HG02970 (cell line): Measurements from ENCODE around the gene SLC52A1.
A peak's percentile ranks its signal among the peaks of the same experiment; 100 is the strongest.

ENCODE experiments used
- ATAC-seq: cut with Tn5 transposase; IDR thresholded peaks from one replicate; pipeline ENCODE4 v1.9.1; 2021; ENCODE audit warnings: mild to moderate bottlenecking, moderate library complexity, moderate number of reproducible peaks; ENCODE audit not compliant: unreplicated experiment, low FRiP score

The SLC52A1 gene

GRCh38 chr17:4997302-4998026 is 37.8 kb downstream of the SLC52A1 start, which contains the start of the genes INCA1 and KIF1C:
TSS of gene INCA1 (minus strand) at chr17:4997522. CDS start at chr17:4994437, 3,085 bp downstream.
TSS of gene KIF1C (plus strand) at chr17:4997950. CDS start at chr17:5000247, 2,297 bp downstream.
- peak; percentile 89 for ATAC-seq

DNA sequence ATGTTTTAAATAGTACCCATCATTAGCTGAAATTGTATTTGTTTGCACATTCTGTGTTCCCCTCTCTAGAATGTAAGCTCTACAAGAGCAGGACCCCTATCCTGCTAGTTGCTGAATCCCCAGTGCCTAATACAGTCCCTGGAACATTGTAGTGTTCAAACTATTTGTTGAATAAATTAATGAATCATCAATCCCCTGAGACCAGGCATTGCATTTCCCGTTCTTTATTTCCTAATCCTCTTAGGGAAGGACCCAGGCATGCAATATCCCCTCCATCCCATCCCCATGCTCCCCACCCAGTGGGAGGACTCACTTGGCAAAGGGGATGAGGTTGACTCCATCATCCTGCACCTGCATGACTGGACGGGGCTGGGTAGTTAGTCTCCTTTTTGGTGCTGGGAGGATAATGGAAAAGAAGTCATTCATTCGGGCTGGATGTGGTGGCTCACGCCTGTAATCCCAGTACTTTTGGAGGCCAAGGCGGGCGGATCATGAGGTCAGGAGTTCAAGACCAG is 41.1 kb downstream of the SLC52A1 start:
- ATAC-seq: no peak

DNA sequence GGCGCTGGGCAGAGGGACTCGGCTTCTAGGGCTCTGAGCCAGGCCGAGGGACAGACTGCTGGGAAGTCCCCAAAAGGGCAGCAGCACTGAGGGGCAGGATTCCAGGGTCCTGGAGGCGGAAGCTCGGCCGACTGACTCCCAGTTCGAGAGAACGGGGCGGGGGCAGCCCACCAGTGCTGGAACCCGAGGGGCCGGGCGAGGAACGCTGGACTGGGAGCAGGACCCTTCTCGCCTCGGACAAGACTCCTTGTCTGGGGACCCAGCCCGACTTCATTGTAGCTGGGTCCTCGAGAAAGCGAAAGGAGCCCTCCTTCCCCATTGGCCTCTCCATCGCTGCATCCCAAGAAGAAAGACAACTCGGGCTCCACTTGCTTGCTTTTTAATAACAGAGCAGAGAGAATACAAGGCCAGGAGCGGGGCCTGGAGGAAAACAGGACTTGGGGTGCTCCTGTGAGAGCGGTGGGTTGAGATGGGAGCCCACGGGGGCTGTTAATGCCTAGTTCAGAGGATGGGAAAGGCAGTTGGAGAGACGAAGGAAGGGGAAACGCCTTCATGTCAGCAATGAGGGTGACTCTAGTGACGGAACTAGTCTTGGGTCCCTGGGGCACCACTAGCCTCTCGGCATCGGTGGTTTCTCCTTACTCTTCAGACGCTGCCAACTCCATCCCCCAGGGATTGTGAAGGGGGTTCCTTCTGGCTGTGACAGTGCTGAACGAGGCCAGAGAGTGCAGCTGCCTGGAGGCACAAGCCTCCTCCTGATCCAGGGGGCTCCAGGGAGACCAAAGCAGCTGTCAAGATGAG is 47.3 kb downstream of the SLC52A1 start:
- no peak for ATAC-seq

GRCh38 chr17:4986951-4987766 is 48.1 kb downstream of the SLC52A1 start, which contains the start of gene CAMTA2:
TSS of gene CAMTA2 (minus strand) at chr17:4987675. CDS start at chr17:4986222, 1,453 bp downstream.
- peak; percentile 63 for ATAC-seq

- no peak for ATAC-seq
Observed at GRCh38 chr17:4986403-4986802, 48.8 kb downstream of the SLC52A1 start.
